ENCODE measurements around the gene GPN3. TPM values are rescaled to one million over a fixed set of nuclear protein-coding genes. Genes with fewer than 3 reads are reported as not detected.

GPN3 gene
- total RNA-seq: 10 to 100 TPM; 26.2 to 33.0 TPM

- CTCF ChIA-PET: interaction anchor here (0.6 to 8.6 kb wide), 34 partner anchors 9 to 470 kb away, joined by 3 to 117 read pairs (median 5); partner anchors contain the start of genes ARPC3, RAD9B, TCTN1 and VPS29
- peak; percentile 98 for DNase-seq
- H3K4me1 Mint-ChIP-seq (ENCODE audit: low read depth): peaks cover 28% of the 10 kb centered on the region
- H3K27me3 Mint-ChIP-seq (ENCODE audit: low read depth): no peaks in the 10 kb centered on the region
- POLR2A ChIA-PET: interaction anchor here (0.5 to 4.1 kb wide), 27 partner anchors 10 to 1217 kb away, joined by 3 to 75 read pairs (median 3); partner anchors contain the start of genes ACAD10, ARPC3, BRAP and GIT2
- no peaks in the 10 kb centered on the region for H3K9me3 Mint-ChIP-seq (ENCODE audit: insufficient read depth)
- ATAC-seq: peak; percentile 91
- H3K4me3 Mint-ChIP-seq: peak within 1 kb of the TSS; percentile 99
- peak within 1 kb of the TSS; percentile 94 for H3K27ac Mint-ChIP-seq
- peaks cover 26% of the 10 kb centered on the region for H3K36me3 Mint-ChIP-seq (ENCODE audit: low read depth)
These were observed at the start of gene GPN3, which contains the start of gene FAM216A for GRCh38 chr12:110468214-110469048. Gene GPN3, minus strand, starts transcription at chr12:110468257. Its CDS starts 54 bp downstream, at chr12:110468203. Gene FAM216A, plus strand, starts transcription at chr12:110468845. Its CDS starts 31 bp downstream, at chr12:110468876.

GRCh38 chr12:110516995-110517394 lies 48.9 kb upstream of the GPN3 start:
- ChIA-PET POLR2A (no interaction called here), CTCF (interaction anchor here (4.7 kb wide), 1 partner anchor 85 kb away, joined by 29 read pairs; no protein-coding TSS in a partner anchor)
- Mint-ChIP-seq H3K27ac (no peak overlapping the region), H3K4me3 (no peak overlapping the region), H3K27me3 (ENCODE audit: low read depth) (peaks cover 2% of the 10 kb centered on the region), H3K4me1 (ENCODE audit: low read depth) (peaks cover 2% of the 10 kb centered on the region), H3K36me3 (ENCODE audit: low read depth) (no peaks in the 10 kb centered on the region), H3K9me3 (ENCODE audit: insufficient read depth) (no peaks in the 10 kb centered on the region)
- no peak for ATAC-seq
- DNase-seq: no peak

- ATAC-seq (no peak), DNase-seq (no peak)
- Mint-ChIP-seq H3K27me3 (ENCODE audit: low read depth) (peaks cover 11% of the 10 kb centered on the region), H3K9me3 (ENCODE audit: insufficient read depth) (no peaks in the 10 kb centered on the region), H3K36me3 (ENCODE audit: low read depth) (no peaks in the 10 kb centered on the region), H3K4me3 (no peak overlapping the region), H3K27ac (no peak overlapping the region), H3K4me1 (ENCODE audit: low read depth) (peaks cover 2% of the 10 kb centered on the region)
- ChIA-PET POLR2A (no interaction called here), CTCF (interaction anchor here (1.2 to 19.2 kb wide), 5 partner anchors 11 to 184 kb away, joined by 3 to 266 read pairs (median 13); partner anchors contain the start of gene ARPC3)
These were observed 46.3 kb upstream of the GPN3 start for GRCh38 chr12:110514363-110514762.

GRCh38 chr12:110513842-110514241 lies 45.8 kb upstream of the GPN3 start:
- CTCF ChIA-PET: interaction anchor here (1.1 to 19.2 kb wide), 11 partner anchors 10 to 314 kb away, joined by 3 to 266 read pairs (median 4); partner anchors contain the start of genes ARPC3 and TCTN1
- no peak for DNase-seq
- H3K4me1 Mint-ChIP-seq (ENCODE audit: low read depth): peaks cover 2% of the 10 kb centered on the region
- POLR2A ChIA-PET: interaction anchor here (0.6 kb wide), 2 partner anchors 36 to 46 kb away, joined by 3 read pairs; partner anchors contain the start of genes FAM216A and GPN3
- no peak for ATAC-seq
- H3K4me3 Mint-ChIP-seq: no peak overlapping the region
- no peaks in the 10 kb centered on the region for H3K9me3 Mint-ChIP-seq (ENCODE audit: insufficient read depth)
- no peak overlapping the region for H3K27ac Mint-ChIP-seq
- no peaks in the 10 kb centered on the region for H3K36me3 Mint-ChIP-seq (ENCODE audit: low read depth)
- H3K27me3 Mint-ChIP-seq (ENCODE audit: low read depth): peaks cover 11% of the 10 kb centered on the region

GRCh38 chr12:110508071-110508586 lies 40.1 kb upstream of the GPN3 start:
- DNase-seq (no peak), ATAC-seq (no peak)
- peaks cover 4% of the 10 kb centered on the region for H3K4me1 Mint-ChIP-seq (ENCODE audit: low read depth)
- ChIA-PET POLR2A (no interaction called here), CTCF (interaction anchor here (1.0 to 19.2 kb wide), 4 partner anchors 36 to 94 kb away, joined by 3 to 266 read pairs (median 8); partner anchors contain the start of genes FAM216A and GPN3)
- peaks cover 9% of the 10 kb centered on the region for H3K27me3 Mint-ChIP-seq (ENCODE audit: low read depth)
- H3K4me3 Mint-ChIP-seq: no peak overlapping the region
- H3K9me3 Mint-ChIP-seq (ENCODE audit: insufficient read depth): no peaks in the 10 kb centered on the region
- H3K27ac Mint-ChIP-seq: no peak overlapping the region
- H3K36me3 Mint-ChIP-seq (ENCODE audit: low read depth): peaks cover 6% of the 10 kb centered on the region

- ChIA-PET CTCF (interaction anchor here (19.2 kb wide), 1 partner anchor 97 kb away, joined by 266 read pairs; no protein-coding TSS in a partner anchor), POLR2A (no interaction called here)
These were observed 37.3 kb upstream of the GPN3 start for GRCh38 chr12:110505332-110505731.

GRCh38 chr12:110503432-110503831 lies 35.4 kb upstream of the GPN3 start:
- Mint-ChIP-seq H3K27me3 (ENCODE audit: low read depth) (no peaks in the 10 kb centered on the region), H3K9me3 (ENCODE audit: insufficient read depth) (peaks cover 3% of the 10 kb centered on the region), H3K4me1 (ENCODE audit: low read depth) (peaks cover 36% of the 10 kb centered on the region), H3K36me3 (ENCODE audit: low read depth) (peaks cover 41% of the 10 kb centered on the region), H3K27ac (peak overlapping the region; percentile 99), H3K4me3 (peak overlapping the region; percentile 9)
- CTCF ChIA-PET: interaction anchor here (0.7 to 19.2 kb wide), 5 partner anchors 10 to 99 kb away, joined by 3 to 266 read pairs (median 13); partner anchors contain the start of genes ARPC3, FAM216A and GPN3
- DNase-seq: no peak
- no peak for ATAC-seq
- POLR2A ChIA-PET: interaction anchor here (0.6 to 5.1 kb wide), 3 partner anchors 35 to 215 kb away, joined by 6 to 42 read pairs (median 28); partner anchors contain the start of genes ARPC3, FAM216A and GPN3

More at GRCh38 chr12:110505332-110505731, 37.3 kb upstream of the GPN3 start:
- Mint-ChIP-seq H3K27ac (no peak overlapping the region), H3K9me3 (ENCODE audit: insufficient read depth) (peaks cover 3% of the 10 kb centered on the region), H3K27me3 (ENCODE audit: low read depth) (peaks cover 3% of the 10 kb centered on the region), H3K4me3 (no peak overlapping the region), H3K4me1 (ENCODE audit: low read depth) (peaks cover 22% of the 10 kb centered on the region), H3K36me3 (ENCODE audit: low read depth) (peaks cover 27% of the 10 kb centered on the region)
- ATAC-seq: no peak
- DNase-seq: no peak

GRCh38 chr12:110501752-110502738 lies 34.0 kb upstream of the GPN3 start, which contains the start of the genes RAD9B and VPS29:
Gene RAD9B, plus strand, starts transcription at chr12:110502331. Its CDS starts 7 bp downstream, at chr12:110502338.
Gene VPS29, minus strand, starts transcription at chr12:110502111. Its CDS starts 60 bp downstream, at chr12:110502051.
- peaks cover 40% of the 10 kb centered on the region for H3K4me1 Mint-ChIP-seq (ENCODE audit: low read depth)

GRCh38 chr12:110501399-110501751 lies 33.3 kb upstream of the GPN3 start:
- no peak for DNase-seq
- ATAC-seq: no peak
- ChIA-PET CTCF (interaction anchor here (1.0 to 19.2 kb wide), 8 partner anchors 11 to 101 kb away, joined by 3 to 266 read pairs (median 6); partner anchors contain the start of genes ARPC3, FAM216A and GPN3), POLR2A (interaction anchor here (0.6 to 5.1 kb wide), 10 partner anchors 9 to 105 kb away, joined by 3 to 42 read pairs (median 6); partner anchors contain the start of genes ARPC3, FAM216A and GPN3)
- H3K4me3 Mint-ChIP-seq: peak overlapping the region; percentile 97
- peaks cover 45% of the 10 kb centered on the region for H3K36me3 Mint-ChIP-seq (ENCODE audit: low read depth)
- no peaks in the 10 kb centered on the region for H3K27me3 Mint-ChIP-seq (ENCODE audit: low read depth)
- H3K4me1 Mint-ChIP-seq (ENCODE audit: low read depth): peaks cover 43% of the 10 kb centered on the region
- H3K9me3 Mint-ChIP-seq (ENCODE audit: insufficient read depth): peaks cover 3% of the 10 kb centered on the region
- peak overlapping the region; percentile 99 for H3K27ac Mint-ChIP-seq

More at GRCh38 chr12:110501752-110502738, 34.0 kb upstream of the GPN3 start, which contains the start of the genes RAD9B and VPS29:
- Mint-ChIP-seq H3K9me3 (ENCODE audit: insufficient read depth) (peaks cover 3% of the 10 kb centered on the region), H3K27me3 (ENCODE audit: low read depth) (no peaks in the 10 kb centered on the region), H3K4me3 (peak within 1 kb of the TSS; percentile 97), H3K36me3 (ENCODE audit: low read depth) (peaks cover 45% of the 10 kb centered on the region), H3K27ac (peak within 1 kb of the TSS; percentile 99)
- ChIA-PET POLR2A (interaction anchor here (0.6 to 5.1 kb wide), 21 partner anchors 8 to 191 kb away, joined by 3 to 42 read pairs (median 3); partner anchors contain the start of genes ARPC3, FAM216A and GPN3), CTCF (interaction anchor here (1.2 to 19.2 kb wide), 5 partner anchors 9 to 100 kb away, joined by 3 to 266 read pairs (median 19); partner anchors contain the start of genes ARPC3, FAM216A and GPN3)
- peak; percentile 98 for ATAC-seq
- peak; percentile 100 for DNase-seq

Data from activated CD8-positive, alpha-beta T cell treated with anti-CD3 and anti-CD28 coated beads, Interleukin-2, amount 10 ng/mL, durations not matched to agents 7 days and 5 days (primary cell).